ENCODE measurements around the gene NEXN. TPM values are rescaled to one million over a fixed set of nuclear protein-coding genes. Genes with fewer than 3 reads are reported as not detected.

Gene NEXN
- total RNA-seq, 1 experiment from 2014 or later = 1.4 TPM

DNA sequence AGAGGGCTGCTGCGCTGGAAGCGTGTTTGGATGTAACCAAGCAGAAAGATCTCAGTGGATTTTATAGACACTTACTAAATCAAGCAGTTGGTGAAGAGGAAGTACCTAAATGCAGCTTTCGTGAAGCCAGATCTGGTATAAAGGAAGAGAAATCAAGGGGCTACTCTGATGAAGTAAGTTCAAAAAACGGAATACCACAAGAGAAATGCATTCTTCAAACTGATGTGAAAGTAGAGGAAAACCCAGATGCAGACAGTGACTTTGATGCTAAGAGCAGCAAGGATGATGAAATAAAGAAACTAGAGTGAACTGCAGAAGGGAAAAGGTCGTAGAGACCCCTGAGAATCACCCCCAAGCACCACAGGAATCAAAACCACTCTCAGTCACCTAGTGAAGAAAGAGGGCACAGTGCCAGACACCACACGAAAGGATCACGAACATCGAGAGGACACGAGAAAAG is 40.8 kb upstream of the NEXN start:
- CTCF ChIA-PET = no interaction called here
- no peak for DNase-seq (ENCODE audit: low spot score)
- H3K4me3 Mint-ChIP-seq = no peak overlapping the region
- no peaks in the 10 kb centered on the region for H3K36me3 Mint-ChIP-seq
- no peak overlapping the region for H3K27ac Mint-ChIP-seq
- POLR2A ChIA-PET = no interaction called here
- H3K9me3 Mint-ChIP-seq = no peaks in the 10 kb centered on the region
- TF ChIP-seq RELA (CRISPR knock-in tag; IDR thresholded peaks at IDR 0.05; ENCODE audit: borderline replicate concordance) (no peak), ZNF219 (CRISPR knock-in tag; IDR thresholded peaks at IDR 0.05; ENCODE audit: borderline replicate concordance) (no peak)
- TF ChIP-seq, protein P1, sequence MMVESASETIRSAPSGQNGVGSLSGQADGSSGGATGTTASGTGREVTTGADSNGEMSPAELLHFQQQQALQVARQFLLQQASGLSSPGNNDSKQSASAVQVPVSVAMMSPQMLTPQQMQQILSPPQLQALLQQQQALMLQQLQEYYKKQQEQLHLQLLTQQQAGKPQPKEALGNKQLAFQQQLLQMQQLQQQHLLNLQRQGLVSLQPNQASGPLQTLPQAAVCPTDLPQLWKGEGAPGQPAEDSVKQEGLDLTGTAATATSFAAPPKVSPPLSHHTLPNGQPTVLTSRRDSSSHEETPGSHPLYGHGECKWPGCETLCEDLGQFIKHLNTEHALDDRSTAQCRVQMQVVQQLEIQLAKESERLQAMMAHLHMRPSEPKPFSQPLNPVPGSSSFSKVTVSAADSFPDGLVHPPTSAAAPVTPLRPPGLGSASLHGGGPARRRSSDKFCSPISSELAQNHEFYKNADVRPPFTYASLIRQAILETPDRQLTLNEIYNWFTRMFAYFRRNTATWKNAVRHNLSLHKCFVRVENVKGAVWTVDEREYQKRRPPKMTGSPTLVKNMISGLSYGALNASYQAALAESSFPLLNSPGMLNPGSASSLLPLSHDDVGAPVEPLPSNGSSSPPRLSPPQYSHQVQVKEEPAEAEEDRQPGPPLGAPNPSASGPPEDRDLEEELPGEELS (CRISPR knock-in tag; IDR thresholded peaks at IDR 0.05) = no peak
- TF ChIP-seq, protein P2, sequence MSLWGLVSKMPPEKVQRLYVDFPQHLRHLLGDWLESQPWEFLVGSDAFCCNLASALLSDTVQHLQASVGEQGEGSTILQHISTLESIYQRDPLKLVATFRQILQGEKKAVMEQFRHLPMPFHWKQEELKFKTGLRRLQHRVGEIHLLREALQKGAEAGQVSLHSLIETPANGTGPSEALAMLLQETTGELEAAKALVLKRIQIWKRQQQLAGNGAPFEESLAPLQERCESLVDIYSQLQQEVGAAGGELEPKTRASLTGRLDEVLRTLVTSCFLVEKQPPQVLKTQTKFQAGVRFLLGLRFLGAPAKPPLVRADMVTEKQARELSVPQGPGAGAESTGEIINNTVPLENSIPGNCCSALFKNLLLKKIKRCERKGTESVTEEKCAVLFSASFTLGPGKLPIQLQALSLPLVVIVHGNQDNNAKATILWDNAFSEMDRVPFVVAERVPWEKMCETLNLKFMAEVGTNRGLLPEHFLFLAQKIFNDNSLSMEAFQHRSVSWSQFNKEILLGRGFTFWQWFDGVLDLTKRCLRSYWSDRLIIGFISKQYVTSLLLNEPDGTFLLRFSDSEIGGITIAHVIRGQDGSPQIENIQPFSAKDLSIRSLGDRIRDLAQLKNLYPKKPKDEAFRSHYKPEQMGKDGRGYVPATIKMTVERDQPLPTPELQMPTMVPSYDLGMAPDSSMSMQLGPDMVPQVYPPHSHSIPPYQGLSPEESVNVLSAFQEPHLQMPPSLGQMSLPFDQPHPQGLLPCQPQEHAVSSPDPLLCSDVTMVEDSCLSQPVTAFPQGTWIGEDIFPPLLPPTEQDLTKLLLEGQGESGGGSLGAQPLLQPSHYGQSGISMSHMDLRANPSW (CRISPR knock-in tag; conservative IDR thresholded peaks at IDR 0.05; ENCODE audit: low read depth) = no peak
- TF ChIP-seq, protein P3, sequence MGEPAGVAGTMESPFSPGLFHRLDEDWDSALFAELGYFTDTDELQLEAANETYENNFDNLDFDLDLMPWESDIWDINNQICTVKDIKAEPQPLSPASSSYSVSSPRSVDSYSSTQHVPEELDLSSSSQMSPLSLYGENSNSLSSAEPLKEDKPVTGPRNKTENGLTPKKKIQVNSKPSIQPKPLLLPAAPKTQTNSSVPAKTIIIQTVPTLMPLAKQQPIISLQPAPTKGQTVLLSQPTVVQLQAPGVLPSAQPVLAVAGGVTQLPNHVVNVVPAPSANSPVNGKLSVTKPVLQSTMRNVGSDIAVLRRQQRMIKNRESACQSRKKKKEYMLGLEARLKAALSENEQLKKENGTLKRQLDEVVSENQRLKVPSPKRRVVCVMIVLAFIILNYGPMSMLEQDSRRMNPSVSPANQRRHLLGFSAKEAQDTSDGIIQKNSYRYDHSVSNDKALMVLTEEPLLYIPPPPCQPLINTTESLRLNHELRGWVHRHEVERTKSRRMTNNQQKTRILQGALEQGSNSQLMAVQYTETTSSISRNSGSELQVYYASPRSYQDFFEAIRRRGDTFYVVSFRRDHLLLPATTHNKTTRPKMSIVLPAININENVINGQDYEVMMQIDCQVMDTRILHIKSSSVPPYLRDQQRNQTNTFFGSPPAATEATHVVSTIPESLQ (CRISPR knock-in tag; IDR thresholded peaks at IDR 0.05) = no peak
- TF ChIP-seq, protein P4, sequence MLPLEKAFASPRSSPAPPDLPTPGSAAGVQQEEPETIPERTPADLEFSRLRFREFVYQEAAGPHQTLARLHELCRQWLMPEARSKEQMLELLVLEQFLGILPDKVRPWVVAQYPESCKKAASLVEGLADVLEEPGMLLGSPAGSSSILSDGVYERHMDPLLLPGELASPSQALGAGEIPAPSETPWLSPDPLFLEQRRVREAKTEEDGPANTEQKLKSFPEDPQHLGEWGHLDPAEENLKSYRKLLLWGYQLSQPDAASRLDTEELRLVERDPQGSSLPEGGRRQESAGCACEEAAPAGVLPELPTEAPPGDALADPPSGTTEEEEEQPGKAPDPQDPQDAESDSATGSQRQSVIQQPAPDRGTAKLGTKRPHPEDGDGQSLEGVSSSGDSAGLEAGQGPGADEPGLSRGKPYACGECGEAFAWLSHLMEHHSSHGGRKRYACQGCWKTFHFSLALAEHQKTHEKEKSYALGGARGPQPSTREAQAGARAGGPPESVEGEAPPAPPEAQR (CRISPR knock-in tag; IDR thresholded peaks at IDR 0.05) = no peak
- TF ChIP-seq, protein P5, sequence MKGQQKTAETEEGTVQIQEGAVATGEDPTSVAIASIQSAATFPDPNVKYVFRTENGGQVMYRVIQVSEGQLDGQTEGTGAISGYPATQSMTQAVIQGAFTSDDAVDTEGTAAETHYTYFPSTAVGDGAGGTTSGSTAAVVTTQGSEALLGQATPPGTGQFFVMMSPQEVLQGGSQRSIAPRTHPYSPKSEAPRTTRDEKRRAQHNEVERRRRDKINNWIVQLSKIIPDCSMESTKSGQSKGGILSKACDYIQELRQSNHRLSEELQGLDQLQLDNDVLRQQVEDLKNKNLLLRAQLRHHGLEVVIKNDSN (CRISPR knock-in tag; IDR thresholded peaks at IDR 0.05) = no peak
- TF ChIP-seq, protein P6, sequence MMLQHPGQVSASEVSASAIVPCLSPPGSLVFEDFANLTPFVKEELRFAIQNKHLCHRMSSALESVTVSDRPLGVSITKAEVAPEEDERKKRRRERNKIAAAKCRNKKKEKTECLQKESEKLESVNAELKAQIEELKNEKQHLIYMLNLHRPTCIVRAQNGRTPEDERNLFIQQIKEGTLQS (CRISPR knock-in tag; conservative IDR thresholded peaks at IDR 0.05) = no peak
- no peaks in the 10 kb centered on the region for H3K27me3 Mint-ChIP-seq (ENCODE audit: low read depth)
- ATAC-seq = no peak
- no peaks in the 10 kb centered on the region for H3K4me1 Mint-ChIP-seq

DNA sequence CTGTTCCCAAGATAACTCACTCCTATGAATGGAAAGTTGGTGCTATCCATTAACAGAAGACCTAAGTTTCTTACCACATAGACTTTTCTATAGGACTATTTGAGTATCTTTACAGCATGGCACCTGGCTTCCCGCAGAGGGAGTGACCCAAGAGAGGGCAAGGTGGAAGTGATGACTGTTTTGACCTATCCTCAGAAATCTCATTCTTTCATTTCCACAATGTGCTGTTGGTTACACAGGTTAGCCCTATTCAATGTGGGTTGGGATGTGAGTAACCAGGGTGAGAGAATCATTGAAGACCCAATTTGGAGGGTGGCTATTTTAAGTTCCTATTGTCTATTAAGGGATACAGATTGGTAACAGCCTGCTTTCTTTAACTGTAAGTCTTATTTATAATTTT is 38.3 kb upstream of the NEXN start:
- ATAC-seq (no peak), DNase-seq (ENCODE audit: low spot score) (no peak)
- no peak overlapping the region for H3K27ac Mint-ChIP-seq
- H3K4me3 Mint-ChIP-seq = no peak overlapping the region
- peaks cover 13% of the 10 kb centered on the region for H3K9me3 Mint-ChIP-seq
- no peaks in the 10 kb centered on the region for H3K27me3 Mint-ChIP-seq (ENCODE audit: low read depth)
- H3K4me1 Mint-ChIP-seq = no peaks in the 10 kb centered on the region
- POLR2A ChIA-PET = no interaction called here
- H3K36me3 Mint-ChIP-seq = peaks cover 11% of the 10 kb centered on the region
- CTCF ChIA-PET = no interaction called here
- TF ChIP-seq, protein P7, sequence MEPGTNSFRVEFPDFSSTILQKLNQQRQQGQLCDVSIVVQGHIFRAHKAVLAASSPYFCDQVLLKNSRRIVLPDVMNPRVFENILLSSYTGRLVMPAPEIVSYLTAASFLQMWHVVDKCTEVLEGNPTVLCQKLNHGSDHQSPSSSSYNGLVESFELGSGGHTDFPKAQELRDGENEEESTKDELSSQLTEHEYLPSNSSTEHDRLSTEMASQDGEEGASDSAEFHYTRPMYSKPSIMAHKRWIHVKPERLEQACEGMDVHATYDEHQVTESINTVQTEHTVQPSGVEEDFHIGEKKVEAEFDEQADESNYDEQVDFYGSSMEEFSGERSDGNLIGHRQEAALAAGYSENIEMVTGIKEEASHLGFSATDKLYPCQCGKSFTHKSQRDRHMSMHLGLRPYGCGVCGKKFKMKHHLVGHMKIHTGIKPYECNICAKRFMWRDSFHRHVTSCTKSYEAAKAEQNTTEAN (CRISPR knock-in tag; IDR thresholded peaks at IDR 0.05) = no peak
- TF ChIP-seq ZNF232 (CRISPR knock-in tag; IDR thresholded peaks at IDR 0.05) = no peak
- TF ChIP-seq SP1 (CRISPR knock-in tag; conservative IDR thresholded peaks at IDR 0.05) = no peak
- TF ChIP-seq ZNF138 (CRISPR knock-in tag; conservative IDR thresholded peaks at IDR 0.05) = no peak
- TF ChIP-seq, protein P8, sequence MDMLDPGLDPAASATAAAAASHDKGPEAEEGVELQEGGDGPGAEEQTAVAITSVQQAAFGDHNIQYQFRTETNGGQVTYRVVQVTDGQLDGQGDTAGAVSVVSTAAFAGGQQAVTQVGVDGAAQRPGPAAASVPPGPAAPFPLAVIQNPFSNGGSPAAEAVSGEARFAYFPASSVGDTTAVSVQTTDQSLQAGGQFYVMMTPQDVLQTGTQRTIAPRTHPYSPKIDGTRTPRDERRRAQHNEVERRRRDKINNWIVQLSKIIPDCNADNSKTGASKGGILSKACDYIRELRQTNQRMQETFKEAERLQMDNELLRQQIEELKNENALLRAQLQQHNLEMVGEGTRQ (CRISPR knock-in tag; IDR thresholded peaks at IDR 0.05) = no peak
- TF ChIP-seq, protein P5 (CRISPR knock-in tag; IDR thresholded peaks at IDR 0.05) = no peak
- TF ChIP-seq ZNF317 (CRISPR knock-in tag; IDR thresholded peaks at IDR 0.05; ENCODE audit: borderline replicate concordance, low read depth) = no peak
- no peak for TF ChIP-seq TEAD4 (CRISPR knock-in tag; IDR thresholded peaks at IDR 0.05)
- TF ChIP-seq, protein P9, sequence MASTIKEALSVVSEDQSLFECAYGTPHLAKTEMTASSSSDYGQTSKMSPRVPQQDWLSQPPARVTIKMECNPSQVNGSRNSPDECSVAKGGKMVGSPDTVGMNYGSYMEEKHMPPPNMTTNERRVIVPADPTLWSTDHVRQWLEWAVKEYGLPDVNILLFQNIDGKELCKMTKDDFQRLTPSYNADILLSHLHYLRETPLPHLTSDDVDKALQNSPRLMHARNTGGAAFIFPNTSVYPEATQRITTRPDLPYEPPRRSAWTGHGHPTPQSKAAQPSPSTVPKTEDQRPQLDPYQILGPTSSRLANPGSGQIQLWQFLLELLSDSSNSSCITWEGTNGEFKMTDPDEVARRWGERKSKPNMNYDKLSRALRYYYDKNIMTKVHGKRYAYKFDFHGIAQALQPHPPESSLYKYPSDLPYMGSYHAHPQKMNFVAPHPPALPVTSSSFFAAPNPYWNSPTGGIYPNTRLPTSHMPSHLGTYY (CRISPR knock-in tag; IDR thresholded peaks at IDR 0.05) = no peak
